Stimulated activated CD8-positive, alpha-beta memory T cell treated with anti-CD3 and anti-CD28 coated beads, Interleukin-12 subunit alpha, Interleukin-12 subunit beta, amount 100 ng/mL, for 24 hours (primary cell): ENCODE results near the gene BANP.
"Not testable (repeated sequence)": the region's sequence is repeated elsewhere in the genome, so short reads cannot be mapped to it uniquely, and the experiment has no call there.

Experiments
- DNase-seq: peaks from one replicate; pipeline ENCODE4 v3.0.0-alpha.2; 2020; ENCODE audit errors: extremely low read depth

BANP gene

GRCh38 chr16:88028177-88028930, 77.1 kb downstream of the BANP start:
- DNase-seq = not testable (repeated sequence)

- DNase-seq = no peak
These were observed 79.3 kb downstream of the BANP start for GRCh38 chr16:88030498-88030897.

- DNase-seq = not testable (repeated sequence)
These were observed 79.7 kb downstream of the BANP start for GRCh38 chr16:88030961-88031360.

- DNase-seq = not testable (repeated sequence)
These were observed 81.9 kb downstream of the BANP start for GRCh38 chr16:88033003-88033740.

- DNase-seq = no peak
These were observed 83.5 kb downstream of the BANP start for GRCh38 chr16:88034770-88035169.

GRCh38 chr16:88035292-88035691, 84.1 kb downstream of the BANP start:
- no peak for DNase-seq

- not testable (repeated sequence) for DNase-seq
These were observed 84.8 kb downstream of the BANP start for GRCh38 chr16:88035884-88036639.

- not testable (repeated sequence) for DNase-seq
These were observed 85.4 kb downstream of the BANP start for GRCh38 chr16:88036640-88036996.

- DNase-seq = not testable (repeated sequence)
These were observed 86.1 kb downstream of the BANP start for GRCh38 chr16:88037359-88037758.

- not testable (repeated sequence) for DNase-seq
These were observed 86.8 kb downstream of the BANP start for GRCh38 chr16:88037876-88038525.

- not testable (repeated sequence) for DNase-seq
These were observed 87.3 kb downstream of the BANP start for GRCh38 chr16:88038526-88038908.

GRCh38 chr16:88039591-88039990, 88.4 kb downstream of the BANP start:
- DNase-seq = no peak

GRCh38 chr16:88040196-88040876, 89.1 kb downstream of the BANP start:
- DNase-seq = not testable (repeated sequence)

- DNase-seq = not testable (repeated sequence)
These were observed 89.6 kb downstream of the BANP start for GRCh38 chr16:88040877-88041244.

GRCh38 chr16:88041506-88041905, 90.3 kb downstream of the BANP start:
- DNase-seq = not testable (repeated sequence)

GRCh38 chr16:88041986-88042562, 90.8 kb downstream of the BANP start:
- DNase-seq = not testable (repeated sequence)

GRCh38 chr16:88043208-88043910, 92.1 kb downstream of the BANP start:
- not testable (repeated sequence) for DNase-seq

GRCh38 chr16:88044121-88044581, 92.9 kb downstream of the BANP start:
- DNase-seq = not testable (repeated sequence)

GRCh38 chr16:88045361-88045760, 94.1 kb downstream of the BANP start:
- not testable (repeated sequence) for DNase-seq

- DNase-seq = no peak
These were observed 94.6 kb downstream of the BANP start for GRCh38 chr16:88045820-88046303.
